Testis (tissue), 2 donors: ENCODE data around the gene PKD2L2.

Experiments used
- POLR2A ChIP-seq: fragments of 450-650 bp; IDR thresholded peaks from one replicate; pipeline ENCODE4 v1.6.1; 2017; ENCODE audit warnings: antibody characterized with exemption, mild to moderate bottlenecking, moderate library complexity
- TF ChIP-seq, protein P1 (sequence below), 3 experiments: fragments of 450-650 bp in 2 of 3; fragments of 200-600 bp in 1 of 3; sonication (generic) in 1 of 3; IDR thresholded peaks; one replicate each; pipeline ENCODE4 v1.5.1; 2016 to 2019; ENCODE audit warnings: antibody characterized with exemption in 3 of 3, mild to moderate bottlenecking in 2 of 3, moderate library complexity in 1 of 3

DNA sequence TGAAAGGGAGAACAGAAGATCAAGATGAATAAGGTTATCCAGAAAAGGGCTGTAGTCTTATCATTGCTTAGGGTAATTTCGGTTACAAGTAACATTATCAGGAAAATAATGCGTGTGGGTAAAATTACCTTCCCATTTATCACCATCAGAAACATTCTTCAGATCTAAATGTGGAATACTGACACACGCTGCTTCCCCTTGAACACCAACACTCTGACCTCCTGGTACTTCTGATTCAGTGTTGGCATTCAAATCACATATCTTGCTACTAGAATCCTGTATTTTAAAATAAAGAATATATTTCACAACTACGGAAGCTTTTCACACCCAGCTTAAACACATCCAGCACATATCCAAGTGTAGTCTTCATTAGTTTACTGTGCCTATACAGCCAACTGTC, 70.2 kb downstream of the PKD2L2 start:
- TF ChIP-seq, protein P1, sequence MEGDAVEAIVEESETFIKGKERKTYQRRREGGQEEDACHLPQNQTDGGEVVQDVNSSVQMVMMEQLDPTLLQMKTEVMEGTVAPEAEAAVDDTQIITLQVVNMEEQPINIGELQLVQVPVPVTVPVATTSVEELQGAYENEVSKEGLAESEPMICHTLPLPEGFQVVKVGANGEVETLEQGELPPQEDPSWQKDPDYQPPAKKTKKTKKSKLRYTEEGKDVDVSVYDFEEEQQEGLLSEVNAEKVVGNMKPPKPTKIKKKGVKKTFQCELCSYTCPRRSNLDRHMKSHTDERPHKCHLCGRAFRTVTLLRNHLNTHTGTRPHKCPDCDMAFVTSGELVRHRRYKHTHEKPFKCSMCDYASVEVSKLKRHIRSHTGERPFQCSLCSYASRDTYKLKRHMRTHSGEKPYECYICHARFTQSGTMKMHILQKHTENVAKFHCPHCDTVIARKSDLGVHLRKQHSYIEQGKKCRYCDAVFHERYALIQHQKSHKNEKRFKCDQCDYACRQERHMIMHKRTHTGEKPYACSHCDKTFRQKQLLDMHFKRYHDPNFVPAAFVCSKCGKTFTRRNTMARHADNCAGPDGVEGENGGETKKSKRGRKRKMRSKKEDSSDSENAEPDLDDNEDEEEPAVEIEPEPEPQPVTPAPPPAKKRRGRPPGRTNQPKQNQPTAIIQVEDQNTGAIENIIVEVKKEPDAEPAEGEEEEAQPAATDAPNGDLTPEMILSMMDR (IDR thresholded peaks at IDR 0.05) = no peak
- TF ChIP-seq POLR2A = no peak
